Caco-2 (cell line): ENCODE data around the gene DNAAF8. TPM values are rescaled to one million over a fixed set of nuclear protein-coding genes. Genes with fewer than 3 reads are reported as not detected.
"Not testable (repeated sequence)": the region's sequence is repeated elsewhere in the genome, so short reads cannot be mapped to it uniquely, and the experiment has no call there.

ENCODE experiments used
- BruUV-seq: library from RNA; stranded (reverse); fragments of 400-500 nt; replicated peaks from 2 replicates; lab custom pipeline; 2021; lab: Mats Ljungman, UMichigan
- CTCF ChIA-PET: fragments of 300-600 bp; sonication (Branson Sonifier 250); formaldehyde crosslinking; loops from one replicate; lab custom pipeline; 2022; ENCODE audit warnings: antibody characterized with exemption; lab: Charles Lee
- POLR2A ChIA-PET: fragments of 300-600 bp; sonication (Branson Sonifier 250); formaldehyde crosslinking; loops from one replicate; lab custom pipeline; 2022; ENCODE audit warnings: antibody characterized with exemption; lab: Charles Lee
- DNase-seq, 2 experiments: peaks; one replicate each; pipeline versions ENCODE4 v3.0.0 to v3.0.0-alpha.2; 2020 to 2022
- H3K27me3 ChIP-seq: replicated peaks from 2 replicates; pipeline ENCODE4 v1.6.0; 2011; ENCODE audit warnings: low read length; ENCODE audit not compliant: control insufficient read depth, insufficient read depth
- H3K36me3 ChIP-seq: 2 replicates; pipeline ENCODE4 v1.5.1; 2011; ENCODE audit warnings: low read length; ENCODE audit not compliant: control insufficient read depth, insufficient read depth
- H3K4me1 ChIP-seq: fragments of 250-450 bp; sonication (Bioruptor Pico); 2 replicates; pipeline ENCODE4 v1.5.1; 2020; ENCODE audit warnings: mild to moderate bottlenecking
- H3K4me3 ChIP-seq: 2 replicates; pipeline ENCODE4 v1.5.1; 2011; ENCODE audit warnings: low read depth, mild to moderate bottlenecking, control low read depth, low read length
- H3K9me3 ChIP-seq: fragments of 250-450 bp; sonication (Bioruptor Pico); 2 replicates; pipeline ENCODE4 v1.5.1; 2020; ENCODE audit warnings: mild to moderate bottlenecking, moderate library complexity
- H3K27ac Mint-ChIP-seq: one replicate; pipeline ENCODE4 v1.8.0; 2022; ENCODE audit warnings: mixed read lengths; ENCODE audit not compliant: unreplicated experiment
- H3K27me3 Mint-ChIP-seq: one replicate; pipeline ENCODE4 v1.8.0; 2022; ENCODE audit warnings: mixed read lengths; ENCODE audit not compliant: insufficient read depth, unreplicated experiment
- H3K36me3 Mint-ChIP-seq: one replicate; pipeline ENCODE4 v1.8.0; 2022; ENCODE audit warnings: mild to moderate bottlenecking, mixed read lengths; ENCODE audit not compliant: insufficient read depth, unreplicated experiment
- H3K4me1 Mint-ChIP-seq: one replicate; pipeline ENCODE4 v1.8.0; 2022; ENCODE audit warnings: low read depth, mixed read lengths; ENCODE audit not compliant: unreplicated experiment
- H3K4me3 Mint-ChIP-seq: one replicate; pipeline ENCODE4 v1.8.0; 2022; ENCODE audit warnings: mild to moderate bottlenecking, moderate library complexity, mixed read lengths; ENCODE audit not compliant: unreplicated experiment
- H3K9me3 Mint-ChIP-seq: one replicate; pipeline ENCODE4 v1.8.0; 2022; ENCODE audit warnings: mixed read lengths; ENCODE audit not compliant: unreplicated experiment
- intact Hi-C: fragments of 100-400 bp; cut with micrococcal nuclease; formaldehyde crosslinking; loops from one replicate; pipeline ENCODE4 v1.10.0; 2022; ENCODE audit not compliant: unreplicated experiment
- total RNA-seq: library from RNA; stranded (reverse); gene quantifications from 2 replicates; pipeline ENCODE4 v1.2.3, GENCODE V29; 2022
- TF ChIP-seq, protein P1 (sequence below), 2 experiments: fragments of 200-600 bp in 1 of 2; IDR thresholded peaks; 1 replicate in 1 of 2; 2 replicates in 1 of 2; pipeline versions ENCODE4 v1.5.1 to v1.8.0; 2011 to 2022; ENCODE audit warnings: antibody characterized with exemption in 1 of 2, control low read depth in 1 of 2, inconsistent platforms in 1 of 2, low read depth in 1 of 2, low read length in 1 of 2, mild to moderate bottlenecking in 1 of 2, moderate library complexity in 1 of 2; ENCODE audit not compliant: insufficient read depth in 1 of 2, severe bottlenecking in 1 of 2, unreplicated experiment in 1 of 2

The DNAAF8 gene
- total RNA-seq, 1 experiment from 2014 or later: 0.54 TPM

DNA sequence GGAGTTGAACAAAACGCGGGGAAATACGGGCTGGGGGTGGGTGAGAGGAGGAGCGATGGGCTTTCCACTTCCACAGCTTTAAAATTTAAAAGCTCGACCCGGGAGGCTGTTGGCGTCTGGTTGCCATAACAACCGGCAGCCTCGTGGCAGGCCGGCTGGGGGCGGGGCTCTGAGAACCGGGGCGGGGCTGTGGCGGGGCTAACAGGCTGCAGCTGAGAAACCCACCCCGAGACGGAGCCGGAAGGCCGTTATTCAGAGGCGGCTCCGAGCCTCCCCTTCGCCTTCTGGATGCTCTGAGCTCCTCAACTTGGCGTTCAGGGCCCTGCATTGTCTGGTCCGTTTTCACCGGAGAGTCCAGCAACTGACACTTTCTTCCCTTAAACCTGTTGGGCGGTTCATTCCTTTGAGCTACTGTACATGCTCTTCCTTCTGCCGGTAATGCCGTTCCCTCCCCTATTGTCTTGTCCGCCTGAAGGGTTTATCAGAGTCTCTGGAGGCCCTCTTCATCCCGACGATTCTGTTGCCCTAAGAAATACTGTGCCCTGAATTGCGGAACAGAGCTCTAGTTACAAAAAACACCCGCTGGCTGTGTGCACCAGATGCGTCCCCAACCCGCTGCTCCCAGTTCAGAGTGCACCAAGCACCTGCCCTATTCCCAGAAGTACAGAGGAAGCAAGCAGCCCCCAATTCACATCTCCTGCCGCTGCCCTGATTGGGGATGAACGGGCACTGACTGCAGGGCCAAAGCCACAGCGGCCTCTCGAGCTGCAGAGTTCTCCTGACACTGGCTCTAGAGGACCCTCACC lies 596 bp downstream of the DNAAF8 start:
- H3K27ac Mint-ChIP-seq: peak overlapping the region; percentile 99
- Histone ChIP-seq H3K36me3 (no peaks in the 10 kb centered on the region), H3K4me1 (peaks cover 4% of the 10 kb centered on the region; the same call in 1 of the 2 replicates), H3K4me3 (peak overlapping the region; percentile 85), H3K27me3 (no peaks in the 10 kb centered on the region), H3K9me3 (no peaks in the 10 kb centered on the region)
- BruUV-seq: no TSS peak
- H3K27me3 Mint-ChIP-seq: no peaks in the 10 kb centered on the region
- intact Hi-C loops: loop anchor here (2.0 kb wide), 3 partner anchors 34 to 224 kb away; partner anchors contain the start of genes ROGDI and SEC14L5
- CTCF ChIA-PET: interaction anchor here (0.6 to 1.7 kb wide), 8 partner anchors 34 to 223 kb away, joined by 3 to 10 read pairs (median 4); partner anchors contain the start of genes MGRN1, NUDT16L1, SEC14L5 and SEPTIN12
- TF ChIP-seq, protein P1, sequence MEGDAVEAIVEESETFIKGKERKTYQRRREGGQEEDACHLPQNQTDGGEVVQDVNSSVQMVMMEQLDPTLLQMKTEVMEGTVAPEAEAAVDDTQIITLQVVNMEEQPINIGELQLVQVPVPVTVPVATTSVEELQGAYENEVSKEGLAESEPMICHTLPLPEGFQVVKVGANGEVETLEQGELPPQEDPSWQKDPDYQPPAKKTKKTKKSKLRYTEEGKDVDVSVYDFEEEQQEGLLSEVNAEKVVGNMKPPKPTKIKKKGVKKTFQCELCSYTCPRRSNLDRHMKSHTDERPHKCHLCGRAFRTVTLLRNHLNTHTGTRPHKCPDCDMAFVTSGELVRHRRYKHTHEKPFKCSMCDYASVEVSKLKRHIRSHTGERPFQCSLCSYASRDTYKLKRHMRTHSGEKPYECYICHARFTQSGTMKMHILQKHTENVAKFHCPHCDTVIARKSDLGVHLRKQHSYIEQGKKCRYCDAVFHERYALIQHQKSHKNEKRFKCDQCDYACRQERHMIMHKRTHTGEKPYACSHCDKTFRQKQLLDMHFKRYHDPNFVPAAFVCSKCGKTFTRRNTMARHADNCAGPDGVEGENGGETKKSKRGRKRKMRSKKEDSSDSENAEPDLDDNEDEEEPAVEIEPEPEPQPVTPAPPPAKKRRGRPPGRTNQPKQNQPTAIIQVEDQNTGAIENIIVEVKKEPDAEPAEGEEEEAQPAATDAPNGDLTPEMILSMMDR (IDR thresholded peaks at IDR 0.05; ENCODE audit: insufficient read depth in 1 of 2, low read depth in 1 of 2, low read length in 1 of 2, severe bottlenecking in 1 of 2, unreplicated experiment in 1 of 2): no peak
- peaks cover 22% of the 10 kb centered on the region for H3K36me3 Mint-ChIP-seq
- POLR2A ChIA-PET: interaction anchor here (0.5 to 2.4 kb wide), 12 partner anchors 11 to 213 kb away, joined by 3 to 20 read pairs (median 4); partner anchors contain the start of genes CDIP1, MGRN1, NUDT16L1 and ROGDI
- H3K9me3 Mint-ChIP-seq: no peaks in the 10 kb centered on the region
- H3K4me3 Mint-ChIP-seq: peak overlapping the region; percentile 97
- no peaks in the 10 kb centered on the region for H3K4me1 Mint-ChIP-seq
- peak; percentile 89 to 90 for DNase-seq

- H3K36me3 Mint-ChIP-seq: peaks cover 16% of the 10 kb centered on the region
- no peaks in the 10 kb centered on the region for H3K9me3 ChIP-seq
- no peak overlapping the region for H3K4me3 ChIP-seq
- H3K36me3 ChIP-seq: no peaks in the 10 kb centered on the region
- H3K9me3 Mint-ChIP-seq: no peaks in the 10 kb centered on the region
- no peaks in the 10 kb centered on the region for H3K27me3 ChIP-seq
- intact Hi-C loops: no loop called here
- H3K4me3 Mint-ChIP-seq: peak overlapping the region; percentile 29
- H3K27me3 Mint-ChIP-seq: no peaks in the 10 kb centered on the region
- TF ChIP-seq, protein P1 (IDR thresholded peaks at IDR 0.05; ENCODE audit: insufficient read depth in 1 of 2, low read depth in 1 of 2, low read length in 1 of 2, severe bottlenecking in 1 of 2, unreplicated experiment in 1 of 2): no peak
- DNase-seq: no peak
- H3K4me1 Mint-ChIP-seq: no peaks in the 10 kb centered on the region
- ChIA-PET CTCF (no interaction called here), POLR2A (no interaction called here)
- H3K4me1 ChIP-seq: peaks cover 4% of the 10 kb centered on the region; the same call in 1 of the 2 replicates
- BruUV-seq: no TSS peak
- H3K27ac Mint-ChIP-seq: no peak overlapping the region
Observed at GRCh38 chr16:4736546-4736945, 2.2 kb downstream of the DNAAF8 start.

DNA sequence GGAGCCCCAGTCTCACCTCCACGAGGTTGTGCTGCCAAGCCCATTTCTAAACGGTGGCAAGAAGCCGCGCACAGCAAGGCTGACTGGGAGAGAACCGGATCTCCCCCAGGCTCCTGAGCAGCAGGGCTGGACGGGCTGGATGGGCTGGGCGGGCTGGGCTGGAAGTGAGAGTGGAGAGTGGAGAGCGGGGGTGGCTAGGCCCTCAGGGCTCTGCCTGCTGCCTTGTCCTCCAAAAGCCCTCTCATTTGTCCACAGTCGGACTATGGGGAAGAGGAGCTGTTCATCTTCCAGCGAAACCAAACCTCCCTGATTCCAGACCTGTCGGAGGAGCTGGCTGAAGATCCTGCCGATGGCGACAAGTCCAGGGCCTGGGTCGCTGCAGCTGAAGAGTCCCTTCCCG lies 3.2 kb downstream of the DNAAF8 start:
- no peak for DNase-seq
- Mint-ChIP-seq H3K9me3 (no peaks in the 10 kb centered on the region), H3K4me3 (no peak overlapping the region), H3K4me1 (no peaks in the 10 kb centered on the region), H3K27ac (no peak overlapping the region), H3K27me3 (no peaks in the 10 kb centered on the region), H3K36me3 (peaks cover 16% of the 10 kb centered on the region)
- ChIA-PET POLR2A (no interaction called here), CTCF (no interaction called here)
- H3K4me1 ChIP-seq: peaks cover 4% of the 10 kb centered on the region; the same call in 1 of the 2 replicates
- no peak overlapping the region for H3K4me3 ChIP-seq
- TF ChIP-seq, protein P1 (IDR thresholded peaks at IDR 0.05; ENCODE audit: insufficient read depth in 1 of 2, low read depth in 1 of 2, low read length in 1 of 2, severe bottlenecking in 1 of 2, unreplicated experiment in 1 of 2): no peak
- H3K9me3 ChIP-seq: no peaks in the 10 kb centered on the region
- no peaks in the 10 kb centered on the region for H3K27me3 ChIP-seq
- no TSS peak for BruUV-seq
- intact Hi-C loops: no loop called here
- no peaks in the 10 kb centered on the region for H3K36me3 ChIP-seq

GRCh38 chr16:4738370-4738769 lies 4.0 kb downstream of the DNAAF8 start:
- H3K4me1 ChIP-seq, H3K4me1 Mint-ChIP-seq, intact Hi-C loops, H3K4me3 ChIP-seq, H3K36me3 ChIP-seq, H3K9me3 ChIP-seq, H3K4me3 Mint-ChIP-seq, BruUV-seq, H3K27me3 Mint-ChIP-seq, H3K9me3 Mint-ChIP-seq, H3K27ac Mint-ChIP-seq, CTCF ChIA-PET, H3K27me3 ChIP-seq, POLR2A ChIA-PET, DNase-seq: not testable (repeated sequence)
- H3K36me3 Mint-ChIP-seq: peaks cover 20% of the 10 kb centered on the region
